GM18951 (cell line): Measurements from ENCODE around the gene ATF7IP.

Experiments used
- POLR2A ChIP-seq: IDR thresholded peaks from 4 replicates; pipeline ENCODE4 v1.6.1; 2011; ENCODE audit warnings: mild to moderate bottlenecking; ENCODE audit not compliant: insufficient read length, insufficient read depth; ENCODE audit errors: extremely low read depth
- in situ Hi-C: fragments of 300-500 bp; cut with MboI; formaldehyde crosslinking; loops from one replicate; pipeline ENCODE4 v1.12.0; 2022; ENCODE audit warnings: low sequenced_read_pairs, mixed read lengths, inconsistent platforms; ENCODE audit not compliant: unreplicated experiment

Gene ATF7IP

DNA sequence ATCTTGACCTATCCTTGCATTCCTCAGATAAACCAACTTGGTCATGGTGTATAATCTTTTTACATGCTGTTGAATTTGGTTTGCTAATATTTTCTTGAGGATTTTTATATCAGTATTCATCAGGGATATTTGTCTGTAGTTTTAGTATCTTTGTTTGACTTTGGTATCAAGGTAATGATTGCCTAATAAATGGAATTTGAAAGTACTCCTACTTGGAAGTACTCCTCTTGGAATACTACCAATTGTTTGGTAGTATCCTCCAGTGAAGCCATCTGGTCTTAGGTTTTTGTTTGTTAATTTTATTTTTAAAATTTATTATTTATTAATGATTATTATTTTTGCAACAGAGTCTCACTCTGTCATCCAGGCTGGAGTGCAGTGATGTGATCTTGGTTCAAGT lies 85.0 kb downstream of the ATF7IP start:
- in situ Hi-C loops = no loop called here
- TF ChIP-seq POLR2A = no peak

DNA sequence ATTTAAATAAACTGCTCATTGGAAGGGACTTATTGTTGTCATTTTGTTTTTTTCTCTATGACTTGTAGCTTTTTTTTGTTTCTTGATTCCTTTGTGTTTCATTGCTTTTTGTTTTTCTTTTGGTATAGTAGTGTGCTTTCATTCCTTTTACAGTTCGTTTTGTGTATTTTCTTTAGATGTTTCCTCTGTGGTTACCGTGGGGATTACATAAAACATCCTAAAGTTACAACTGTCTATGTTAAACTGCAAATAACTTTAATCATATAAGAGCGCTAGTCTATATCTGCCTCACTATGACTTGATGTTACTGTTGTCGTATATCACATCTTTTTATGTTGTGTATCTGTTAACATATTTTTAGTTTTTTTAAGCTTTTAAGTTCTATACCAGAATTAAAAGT lies 86.9 kb downstream of the ATF7IP start:
- no peak for TF ChIP-seq POLR2A
- in situ Hi-C loops = no loop called here

DNA sequence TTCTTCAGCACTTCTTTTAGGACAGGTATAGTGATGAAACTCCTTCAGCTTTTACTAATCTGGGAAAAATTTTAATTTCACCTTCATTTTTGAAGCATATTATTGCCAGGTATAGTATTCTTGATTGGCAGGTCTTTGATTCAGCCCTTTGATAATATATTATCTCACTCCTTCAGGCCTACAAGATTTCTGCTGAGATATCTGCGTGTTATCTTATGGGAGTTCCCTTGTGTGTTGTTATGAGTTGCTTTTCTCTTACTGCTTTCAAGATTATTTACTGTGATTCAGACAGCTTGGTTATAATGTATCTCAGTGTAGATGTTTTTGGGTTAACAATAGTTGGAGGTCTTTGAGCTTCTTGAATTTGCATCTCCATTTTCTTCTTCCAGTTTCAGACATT lies 87.4 kb downstream of the ATF7IP start:
- in situ Hi-C loops = no loop called here
- TF ChIP-seq POLR2A = no peak

DNA sequence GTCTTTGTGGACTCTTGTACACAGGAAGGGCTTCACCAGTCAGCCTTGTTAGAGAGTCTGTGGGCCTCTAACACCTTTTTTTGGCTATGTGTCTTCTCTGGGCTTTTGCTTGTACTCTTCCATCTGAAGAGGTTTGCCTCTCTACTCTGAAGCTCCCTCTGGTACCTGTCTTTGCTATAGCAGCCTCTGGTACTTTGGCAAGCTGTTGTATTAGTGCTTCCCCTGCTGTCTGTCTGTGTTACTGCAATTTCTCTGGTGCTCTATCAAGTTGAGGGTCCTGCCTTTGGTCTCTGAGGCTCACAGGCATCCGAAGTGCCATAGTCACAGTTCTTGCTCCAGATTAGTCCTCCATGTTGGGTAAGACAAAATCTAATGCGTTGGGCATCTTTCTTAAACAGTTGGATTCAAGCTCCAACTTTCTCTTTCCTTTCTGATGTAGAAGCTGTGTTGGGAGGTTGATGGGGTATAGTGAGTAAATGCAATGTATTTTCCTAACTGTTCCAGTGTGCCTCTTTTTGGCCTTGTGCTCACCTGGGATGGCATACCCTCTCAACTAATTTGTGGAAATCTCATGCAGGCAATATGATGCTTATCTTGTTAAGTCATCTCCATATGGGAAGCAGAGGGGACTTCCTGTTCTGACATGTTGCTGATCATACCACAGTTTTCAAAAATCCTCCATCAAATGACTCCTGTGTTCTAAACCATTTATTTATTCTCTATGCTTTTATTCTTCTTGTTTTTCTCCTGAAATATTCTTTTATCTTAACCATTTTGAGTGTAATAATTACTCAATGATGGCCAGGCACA lies 88.8 kb downstream of the ATF7IP start:
- in situ Hi-C loops = no loop called here

DNA sequence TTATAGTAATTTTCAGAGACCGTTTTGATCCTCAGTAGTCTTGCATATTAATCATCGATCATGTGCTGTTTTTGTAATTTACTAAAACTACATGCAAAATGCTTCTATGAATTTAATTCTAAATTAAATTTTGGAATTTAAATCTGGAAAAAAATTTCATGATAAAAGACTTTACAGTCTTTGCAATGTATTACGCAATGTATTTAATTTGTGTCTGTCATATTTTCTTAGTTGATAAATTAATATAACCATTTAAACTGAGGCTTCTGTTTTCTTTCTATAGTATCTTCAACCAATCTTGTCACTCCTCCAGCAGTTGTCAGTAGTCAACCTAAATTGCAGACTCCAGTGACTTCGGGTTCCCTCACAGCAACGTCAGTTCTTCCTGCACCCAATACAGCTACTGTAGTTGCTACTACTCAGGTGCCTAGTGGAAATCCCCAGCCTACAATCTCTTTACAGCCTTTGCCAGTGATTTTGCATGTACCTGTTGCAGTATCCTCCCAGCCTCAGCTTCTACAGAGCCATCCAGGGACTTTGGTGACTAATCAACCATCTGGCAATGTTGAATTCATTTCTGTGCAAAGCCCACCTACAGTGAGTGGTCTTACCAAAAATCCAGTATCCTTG lies 94.8 kb downstream of the ATF7IP start:
- in situ Hi-C loops = no loop called here
- TF ChIP-seq POLR2A = no peak

More for the DNA sequence above, 88.8 kb downstream of the ATF7IP start:
- TF ChIP-seq POLR2A = no peak

DNA sequence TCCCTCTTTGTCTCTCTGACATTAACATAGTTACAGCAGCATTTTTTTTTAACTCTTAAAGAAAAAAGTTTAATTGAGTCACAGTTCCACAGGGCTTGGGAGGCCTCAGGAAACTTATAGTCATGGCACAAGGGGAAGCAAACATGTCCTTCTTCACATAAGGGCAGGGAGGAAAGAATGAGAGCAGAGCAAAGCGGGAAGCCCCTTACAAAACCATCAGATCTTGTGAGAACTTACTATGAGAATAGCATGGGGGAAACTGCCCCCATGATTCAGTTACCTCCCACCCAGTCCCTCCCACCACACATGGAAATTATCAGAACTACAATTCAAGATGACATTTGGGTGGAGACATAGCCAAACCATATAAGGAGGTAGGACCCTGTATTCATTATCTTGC lies 106.0 kb downstream of the ATF7IP start:
- no peak for TF ChIP-seq POLR2A
- in situ Hi-C loops = no loop called here

DNA sequence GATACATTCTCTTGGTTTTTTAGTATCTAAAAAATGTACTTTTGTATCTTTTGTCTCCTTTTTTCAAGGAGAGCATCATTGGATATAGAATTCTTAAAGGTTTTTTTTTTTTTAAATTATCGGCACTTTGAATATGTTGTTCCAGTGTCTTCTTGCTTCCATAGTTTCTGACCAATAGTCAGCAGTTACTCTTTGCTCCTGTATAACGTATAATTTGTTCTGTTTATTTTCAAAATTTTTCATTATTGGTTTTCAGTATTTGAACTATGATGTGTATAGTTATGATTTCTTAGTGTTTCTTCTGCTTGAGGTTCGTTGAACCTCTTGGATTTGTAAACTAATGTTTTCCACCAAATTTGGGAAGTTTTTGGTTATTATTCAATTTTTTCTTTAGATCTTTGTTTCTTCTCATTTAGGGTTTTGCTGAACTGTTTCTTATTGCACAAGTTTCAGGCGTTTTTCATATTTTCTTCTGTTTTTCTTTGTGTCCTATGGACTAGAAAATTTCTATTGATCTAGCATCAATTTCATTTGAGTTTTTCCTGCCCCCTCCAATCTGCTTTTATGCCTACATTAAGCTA lies 108.3 kb downstream of the ATF7IP start:
- TF ChIP-seq POLR2A = no peak
- in situ Hi-C loops = no loop called here

DNA sequence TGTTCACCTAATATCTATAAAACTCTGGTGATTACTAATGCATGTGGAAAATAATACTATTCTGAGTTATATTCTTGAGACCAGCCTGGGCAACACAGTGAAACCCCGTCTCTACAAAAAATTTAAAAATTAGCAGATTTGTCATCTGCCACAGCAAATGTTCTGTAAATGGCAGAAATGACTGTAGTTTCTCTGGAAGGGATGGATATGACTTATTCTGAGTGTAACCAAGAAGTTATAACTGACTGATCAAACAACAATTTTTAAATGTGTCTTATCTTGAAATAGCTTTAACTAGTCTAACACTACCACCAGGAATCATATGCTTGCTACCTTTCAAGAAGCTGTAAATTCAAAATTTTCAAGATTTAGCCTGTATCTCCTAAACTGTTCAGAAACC lies 113.5 kb downstream of the ATF7IP start:
- in situ Hi-C loops = no loop called here
- no peak for TF ChIP-seq POLR2A

DNA sequence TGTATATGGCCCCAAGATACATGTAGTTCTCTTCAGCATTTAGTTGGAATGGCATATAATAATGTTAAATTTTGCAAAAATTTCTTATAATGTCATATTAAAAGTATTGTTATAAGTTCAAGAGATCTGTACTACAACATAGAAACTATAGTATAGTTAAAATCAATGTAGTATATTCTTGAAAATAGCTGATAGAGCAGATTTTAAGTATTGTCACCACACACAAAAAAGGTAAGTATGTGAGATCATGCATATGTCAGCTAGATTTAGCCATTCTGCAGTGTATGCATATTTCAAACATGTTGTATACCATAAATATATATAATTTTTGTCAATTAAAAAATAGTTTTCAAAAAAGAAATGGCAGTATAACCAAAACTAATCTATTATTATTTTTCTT lies 115.7 kb downstream of the ATF7IP start:
- TF ChIP-seq POLR2A = no peak
- in situ Hi-C loops = no loop called here

DNA sequence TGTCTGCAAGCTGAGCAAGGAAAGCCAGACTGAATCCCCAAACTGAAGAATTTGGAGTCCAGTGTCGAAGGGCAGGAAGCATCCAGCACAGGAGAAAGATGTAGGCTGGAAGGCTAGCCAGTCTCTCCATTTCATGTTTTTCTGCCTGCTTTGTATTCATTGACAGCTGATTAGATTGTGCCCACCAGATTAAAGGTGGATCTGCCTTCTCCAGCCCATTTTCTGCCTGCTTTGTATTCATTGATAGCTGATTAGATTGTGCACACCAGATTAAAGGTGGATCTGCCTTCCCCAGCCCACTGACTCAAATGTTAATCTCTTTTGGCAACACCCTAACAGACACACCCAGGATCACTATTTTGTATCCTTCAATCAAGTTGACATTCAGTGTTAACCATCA lies 116.9 kb downstream of the ATF7IP start:
- in situ Hi-C loops = no loop called here
- no peak for TF ChIP-seq POLR2A

DNA sequence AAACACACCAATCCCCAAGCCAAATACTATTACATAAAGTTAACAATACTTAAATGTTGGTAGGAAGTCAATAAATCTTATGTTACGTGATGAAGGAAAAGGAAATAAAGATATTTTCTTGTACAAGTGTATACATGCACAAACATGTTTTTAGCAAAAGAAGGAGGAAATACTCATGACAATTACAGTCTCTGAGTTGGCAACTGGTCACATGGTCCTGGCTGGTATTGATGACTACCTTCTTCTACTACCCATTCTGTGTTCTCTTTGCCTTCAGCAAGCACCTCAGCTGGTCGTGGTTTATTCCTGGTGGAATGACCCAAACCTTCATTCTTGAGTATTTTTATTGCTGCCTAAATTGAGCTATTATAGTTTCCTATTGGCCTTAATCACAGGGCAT lies 117.4 kb downstream of the ATF7IP start:
- TF ChIP-seq POLR2A = no peak
- in situ Hi-C loops = no loop called here

DNA sequence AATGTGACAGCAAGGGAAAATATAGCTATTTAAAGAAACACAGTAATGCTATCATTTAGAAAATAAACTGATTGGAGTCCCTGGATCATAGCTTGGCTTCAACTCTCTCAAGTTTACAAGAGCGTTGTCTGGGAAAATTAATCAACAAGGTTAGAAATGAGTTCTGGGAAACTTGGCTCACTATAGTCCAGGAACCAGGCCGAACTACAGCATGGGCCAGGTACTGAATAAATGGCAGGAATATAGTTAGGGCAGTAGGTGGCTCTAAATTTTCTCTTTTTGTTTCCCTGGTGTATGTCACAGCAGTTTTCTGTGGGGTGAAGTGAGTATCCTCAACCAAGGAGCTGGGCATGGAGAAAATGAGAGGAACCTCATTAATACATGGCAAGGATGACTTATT lies 129.8 kb downstream of the ATF7IP start:
- no peak for TF ChIP-seq POLR2A

DNA sequence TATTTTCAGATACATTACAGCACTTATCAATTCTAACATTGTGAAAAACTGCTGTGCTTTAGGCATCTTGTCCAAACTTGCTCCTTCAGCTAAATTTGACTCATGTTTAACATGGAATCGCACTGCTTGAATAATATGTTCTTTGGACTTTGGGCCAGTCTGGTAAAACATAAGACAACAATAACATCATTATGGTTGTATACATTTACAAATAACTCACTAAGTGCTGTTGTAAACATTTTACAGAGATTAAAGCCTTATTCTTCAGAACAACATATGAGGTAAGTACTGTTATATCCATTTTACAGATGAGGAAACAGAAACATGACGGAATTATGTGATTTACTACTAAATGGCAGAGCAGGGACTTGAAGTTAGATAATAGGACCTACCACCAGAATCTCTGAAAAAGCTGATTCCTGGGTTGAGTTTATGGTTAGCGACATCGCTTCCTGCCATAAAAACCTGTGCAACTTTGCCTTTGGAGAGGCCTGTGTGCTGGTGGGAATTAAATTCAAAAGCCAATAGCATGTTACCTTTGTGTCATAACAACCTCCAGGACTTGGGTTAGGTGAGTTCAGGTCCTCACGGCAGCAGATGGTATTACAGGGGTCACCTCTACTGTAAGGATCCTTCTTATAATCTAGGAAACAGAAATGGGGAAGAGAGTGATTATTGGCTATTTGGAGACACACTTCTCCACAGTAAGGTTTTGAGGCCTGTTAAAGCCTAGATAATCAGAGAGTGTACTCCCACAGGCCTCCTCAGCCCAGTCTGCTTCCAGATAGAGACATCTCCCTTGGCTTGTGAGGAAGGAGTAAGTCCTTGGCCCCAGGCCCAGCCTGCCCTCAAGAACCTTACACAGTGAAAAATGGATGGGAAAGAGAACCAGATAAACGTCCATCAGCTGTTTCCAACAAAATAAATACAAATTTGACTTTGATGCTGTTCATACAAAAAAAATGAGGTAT lies 140.4 kb downstream of the ATF7IP start:
- in situ Hi-C loops = no loop called here
- no peak for TF ChIP-seq POLR2A

More for the DNA sequence above, 129.8 kb downstream of the ATF7IP start:
- in situ Hi-C loops = no loop called here
